GM12875 (cell line): ENCODE results near the gene LDLRAD3.

Source experiments
- H3K4me3 ChIP-seq: one replicate; pipeline ENCODE4 v1.5.1; 2011; ENCODE audit warnings: low read depth, low read length, control low read depth
- TF ChIP-seq, protein P1 (sequence below): IDR thresholded peaks from 2 replicates; pipeline ENCODE4 v1.5.1; 2011; ENCODE audit warnings: low read depth, mild to moderate bottlenecking, control low read depth, inconsistent platforms, low read length, moderate library complexity, borderline replicate concordance; ENCODE audit not compliant: insufficient read depth

LDLRAD3 gene

DNA sequence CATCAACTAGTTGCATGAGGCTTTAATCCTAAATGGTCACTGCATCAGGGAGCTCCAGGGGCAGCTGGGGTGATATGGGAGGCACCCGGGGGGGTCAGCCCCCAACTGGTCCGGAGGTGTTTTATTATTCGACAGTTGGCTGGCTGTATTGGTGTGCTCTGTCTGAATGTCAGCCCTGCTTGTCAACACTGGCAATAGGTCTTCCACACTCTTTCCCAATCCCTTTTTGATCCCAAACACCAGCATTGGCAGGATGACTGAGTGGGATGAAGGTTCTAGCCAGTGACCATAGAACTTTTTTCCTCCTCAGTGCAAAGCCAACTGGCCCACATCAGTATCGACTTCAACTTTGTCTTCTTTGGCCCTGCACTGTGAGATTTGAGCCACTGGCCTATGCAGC, 8.9 kb upstream of the LDLRAD3 start:
- TF ChIP-seq, protein P1, sequence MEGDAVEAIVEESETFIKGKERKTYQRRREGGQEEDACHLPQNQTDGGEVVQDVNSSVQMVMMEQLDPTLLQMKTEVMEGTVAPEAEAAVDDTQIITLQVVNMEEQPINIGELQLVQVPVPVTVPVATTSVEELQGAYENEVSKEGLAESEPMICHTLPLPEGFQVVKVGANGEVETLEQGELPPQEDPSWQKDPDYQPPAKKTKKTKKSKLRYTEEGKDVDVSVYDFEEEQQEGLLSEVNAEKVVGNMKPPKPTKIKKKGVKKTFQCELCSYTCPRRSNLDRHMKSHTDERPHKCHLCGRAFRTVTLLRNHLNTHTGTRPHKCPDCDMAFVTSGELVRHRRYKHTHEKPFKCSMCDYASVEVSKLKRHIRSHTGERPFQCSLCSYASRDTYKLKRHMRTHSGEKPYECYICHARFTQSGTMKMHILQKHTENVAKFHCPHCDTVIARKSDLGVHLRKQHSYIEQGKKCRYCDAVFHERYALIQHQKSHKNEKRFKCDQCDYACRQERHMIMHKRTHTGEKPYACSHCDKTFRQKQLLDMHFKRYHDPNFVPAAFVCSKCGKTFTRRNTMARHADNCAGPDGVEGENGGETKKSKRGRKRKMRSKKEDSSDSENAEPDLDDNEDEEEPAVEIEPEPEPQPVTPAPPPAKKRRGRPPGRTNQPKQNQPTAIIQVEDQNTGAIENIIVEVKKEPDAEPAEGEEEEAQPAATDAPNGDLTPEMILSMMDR: no peak
- H3K4me3 ChIP-seq: no peak overlapping the region

DNA sequence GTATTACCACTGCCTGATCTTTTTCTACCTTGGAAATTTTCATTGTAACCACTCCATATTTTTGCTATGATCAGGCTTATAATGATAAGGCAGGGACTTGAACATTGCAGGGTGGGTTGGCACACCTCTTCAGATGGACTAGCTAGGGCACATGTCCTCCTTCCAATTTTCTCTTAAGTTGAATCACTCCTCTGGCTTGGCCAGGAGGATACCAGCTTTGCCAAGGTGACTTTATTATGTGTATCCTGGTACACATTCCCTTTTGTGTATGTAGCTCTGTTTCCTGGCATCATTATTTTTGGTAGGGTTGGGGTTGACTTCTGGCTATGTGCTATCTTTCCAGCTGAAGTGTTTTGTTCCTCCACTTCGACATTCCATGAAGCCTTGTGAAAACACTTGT, 8.5 kb upstream of the LDLRAD3 start:
- H3K4me3 ChIP-seq: no peak overlapping the region
- TF ChIP-seq, protein P1: no peak

DNA sequence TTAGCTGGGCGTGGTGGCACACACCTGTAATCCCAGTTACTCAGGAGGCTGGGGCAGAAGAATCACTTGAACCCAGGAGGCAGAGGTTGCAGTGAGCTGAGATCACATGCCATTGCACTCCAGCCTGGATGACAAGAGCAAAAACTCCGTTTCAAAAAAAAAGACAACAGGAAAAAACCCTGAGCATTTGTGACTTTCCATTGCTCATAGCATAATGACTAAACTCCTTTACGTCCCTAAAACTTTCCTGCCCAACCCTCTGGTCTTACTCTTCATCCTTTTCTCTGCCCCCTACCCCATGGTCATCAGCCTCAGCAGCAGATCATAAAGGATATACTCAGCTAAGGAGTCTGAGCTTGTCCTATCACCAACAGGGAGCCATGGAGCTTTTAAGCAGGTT, 6.8 kb upstream of the LDLRAD3 start:
- H3K4me3 ChIP-seq: no peak overlapping the region

DNA sequence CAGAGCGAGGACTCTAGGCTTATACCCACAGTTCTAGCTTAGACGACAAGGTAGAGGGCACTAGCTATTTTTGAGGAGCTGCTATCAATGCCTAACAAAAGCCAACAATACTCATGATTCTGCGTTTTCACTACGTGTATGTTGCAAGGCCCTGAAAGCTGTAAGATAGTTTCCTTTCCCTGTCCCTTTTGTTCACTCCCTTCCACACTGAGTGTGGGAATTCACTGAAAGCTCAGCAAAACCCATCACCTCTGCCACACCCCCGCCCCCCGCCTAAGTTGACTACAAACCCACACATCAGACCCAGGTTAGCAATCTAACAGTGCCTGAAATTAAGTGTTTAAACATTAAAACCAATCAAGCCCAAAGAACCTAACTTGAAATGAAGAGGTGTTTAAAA, 6.2 kb upstream of the LDLRAD3 start:
- TF ChIP-seq, protein P1: no peak
- no peak overlapping the region for H3K4me3 ChIP-seq

More for the DNA sequence above, 6.8 kb upstream of the LDLRAD3 start:
- TF ChIP-seq, protein P1: no peak

DNA sequence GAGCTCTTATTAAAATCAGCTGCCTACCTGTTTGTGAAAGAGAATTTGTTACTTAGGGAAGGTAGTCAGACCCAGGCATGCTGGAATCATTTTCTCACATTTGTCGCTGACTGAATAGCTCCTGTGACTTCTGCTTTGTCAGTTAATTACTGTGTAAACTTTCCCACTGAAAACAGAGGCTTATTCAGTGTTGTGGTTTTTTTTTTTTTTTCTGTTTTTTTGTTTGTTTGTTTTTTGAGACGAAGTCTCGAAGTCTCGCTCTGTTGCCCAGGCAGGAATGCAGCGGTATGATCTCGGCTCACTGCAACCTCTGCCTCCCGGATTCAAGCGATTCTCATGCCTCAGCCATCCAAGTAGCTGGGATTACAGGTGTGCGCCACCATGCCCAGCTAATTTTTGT, 5.6 kb upstream of the LDLRAD3 start:
- TF ChIP-seq, protein P1: no peak

DNA sequence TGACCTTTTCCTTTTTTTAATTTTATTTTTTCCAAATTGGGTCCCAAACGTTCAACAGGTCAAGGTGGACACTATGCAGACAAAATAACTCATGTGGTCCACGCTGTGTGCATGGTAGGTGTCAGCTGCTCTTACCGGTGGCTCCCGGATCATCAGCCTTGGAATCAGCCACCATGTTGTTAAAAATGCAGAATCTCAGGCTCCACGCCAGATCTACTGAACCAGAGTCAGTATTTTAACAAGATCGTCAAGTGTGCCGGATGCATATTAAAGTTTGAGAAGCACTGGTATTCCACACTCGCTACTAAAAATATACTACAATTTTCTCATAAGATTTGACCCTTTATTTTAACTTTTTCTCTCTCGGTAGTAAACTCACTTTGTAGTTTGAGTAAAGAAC, 553 bp upstream of the LDLRAD3 start:
- no peak overlapping the region for H3K4me3 ChIP-seq
- TF ChIP-seq, protein P1: no peak

More for the DNA sequence above, 5.6 kb upstream of the LDLRAD3 start:
- no peak overlapping the region for H3K4me3 ChIP-seq

DNA sequence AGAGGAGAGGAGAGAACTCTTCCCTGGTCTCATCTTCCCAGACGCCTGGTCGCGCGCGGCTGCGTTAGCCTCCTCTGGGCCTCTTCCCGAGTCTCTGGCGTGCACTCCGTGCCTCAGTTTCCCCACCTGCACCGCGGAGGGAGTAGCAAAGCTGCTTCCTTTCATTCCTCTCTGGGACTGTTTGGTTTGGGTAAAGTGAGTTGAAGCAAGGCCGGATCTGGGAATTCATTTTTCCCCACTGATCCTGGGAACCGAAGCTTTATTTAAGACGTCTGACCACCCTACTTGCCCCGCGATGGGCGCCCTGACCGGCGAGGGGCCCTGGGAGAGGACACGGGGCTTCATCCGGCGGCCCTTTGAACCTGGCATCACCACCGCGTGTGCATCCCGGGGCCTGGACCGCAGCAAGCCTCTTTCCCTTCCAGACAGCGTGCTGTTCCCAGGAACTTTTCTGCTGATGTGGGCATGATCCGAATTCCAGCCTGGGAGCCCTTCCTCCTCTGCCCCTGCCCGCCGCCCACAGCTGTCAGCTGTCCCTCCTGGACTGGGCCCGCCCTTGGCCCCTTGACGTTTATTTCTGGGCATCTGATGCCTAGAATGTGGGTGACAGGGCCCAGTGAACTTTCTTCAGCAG, 758 bp downstream of the LDLRAD3 start:
- peak overlapping the region; percentile 44 for H3K4me3 ChIP-seq
- TF ChIP-seq, protein P1: no peak
